H4 (cell line): ENCODE measurements around the gene NME9. TPM values are rescaled to one million over a fixed set of nuclear protein-coding genes. Genes with fewer than 3 reads are reported as not detected.
A peak's percentile ranks its signal among the peaks of the same experiment; 100 is the strongest.

Experiments used
- DNase-seq: peaks from one replicate; pipeline ENCODE4 v3.0.0-alpha.2; 2015; ENCODE audit warnings: low spot score
- total RNA-seq: library from RNA; depleted of rRNA; stranded (reverse); fragments of >200 nt; shearing (Covaris generic); gene quantifications from 2 replicates; pipeline ENCODE4 v1.2.3, GENCODE V29; 2014

The NME9 gene
- total RNA-seq, 1 experiment from 2014 or later: not detected

GRCh38 chr3:138334608-138335007 lies 5.0 kb upstream of the NME9 start:
- DNase-seq: no peak

- peak; percentile 31 for DNase-seq
These were observed 2.9 kb upstream of the NME9 start for GRCh38 chr3:138332472-138333073.

- no peak for DNase-seq
These were observed 1.7 kb upstream of the NME9 start for GRCh38 chr3:138331143-138331894.

- DNase-seq: no peak
These were observed 288 bp upstream of the NME9 start for GRCh38 chr3:138329984-138330293.

GRCh38 chr3:138328341-138328740 lies 1.3 kb downstream of the NME9 start:
- peak; percentile 33 for DNase-seq

- DNase-seq: no peak
These were observed 1.8 kb downstream of the NME9 start for GRCh38 chr3:138327831-138328230.

- DNase-seq: no peak
These were observed 2.6 kb downstream of the NME9 start for GRCh38 chr3:138326866-138327595.

GRCh38 chr3:138325990-138326389 lies 3.7 kb downstream of the NME9 start:
- no peak for DNase-seq

GRCh38 chr3:138323971-138324370 lies 5.7 kb downstream of the NME9 start:
- DNase-seq: no peak

- no peak for DNase-seq
These were observed 12.0 kb downstream of the NME9 start for GRCh38 chr3:138317687-138318086.

- DNase-seq: no peak
These were observed 14.9 kb downstream of the NME9 start for GRCh38 chr3:138314751-138315150.

GRCh38 chr3:138310494-138310893 lies 19.2 kb downstream of the NME9 start:
- DNase-seq: no peak

- no peak for DNase-seq
These were observed 20.9 kb downstream of the NME9 start for GRCh38 chr3:138308783-138309182.

- DNase-seq: no peak
These were observed 21.8 kb downstream of the NME9 start for GRCh38 chr3:138307899-138308298.

- DNase-seq: no peak
These were observed 26.2 kb downstream of the NME9 start for GRCh38 chr3:138303474-138303873.

- no peak for DNase-seq
These were observed 29.0 kb downstream of the NME9 start for GRCh38 chr3:138300647-138301046.

GRCh38 chr3:138297876-138298275 lies 31.8 kb downstream of the NME9 start:
- no peak for DNase-seq

GRCh38 chr3:138297059-138297607 lies 32.5 kb downstream of the NME9 start:
- no peak for DNase-seq

GRCh38 chr3:138296639-138297038 lies 33.0 kb downstream of the NME9 start:
- DNase-seq: no peak

- DNase-seq: no peak
These were observed 40.0 kb downstream of the NME9 start for GRCh38 chr3:138289701-138290100.

GRCh38 chr3:138289260-138289659 lies 40.4 kb downstream of the NME9 start:
- no peak for DNase-seq

GRCh38 chr3:138284957-138285477 lies 44.6 kb downstream of the NME9 start:
- no peak for DNase-seq

GRCh38 chr3:138284079-138284478 lies 45.6 kb downstream of the NME9 start:
- DNase-seq: no peak
